SK-N-SH treated with all-trans-retinoic acid at 6 μM for 48 hours (cell line): ENCODE measurements around the gene VEPH1.

Experiments used
- ATAC-seq: fragments of 200-7000 bp; cut with Tn5 transposase; 3 replicates; pipeline ENCODE4 v1.9.1; 2020; ENCODE audit warnings: mild to moderate bottlenecking, moderate library complexity
- ARNTL ChIP-seq: fragments of 450-650 bp; formaldehyde crosslinking; IDR thresholded peaks from 2 replicates; pipeline ENCODE4 v1.5.0; 2020; ENCODE audit warnings: low read depth, mild to moderate bottlenecking, moderate library complexity, borderline replicate concordance
- BACH2 ChIP-seq: fragments of 250-450 bp; sonication (Bioruptor Pico); IDR thresholded peaks from 2 replicates; pipeline ENCODE4 v1.9.0; 2021; ENCODE audit warnings: mild to moderate bottlenecking, borderline replicate concordance
- CSDC2 ChIP-seq: fragments of 250-450 bp; sonication (Bioruptor Pico); IDR thresholded peaks from 2 replicates; pipeline ENCODE4 v1.5.0; 2020; ENCODE audit warnings: mild to moderate bottlenecking, moderate library complexity
- ESRRG ChIP-seq: fragments of 250-450 bp; sonication (Bioruptor Pico); IDR thresholded peaks from 2 replicates; pipeline ENCODE4 v1.6.1; 2021; ENCODE audit warnings: mild to moderate bottlenecking
- GLIS3 ChIP-seq: fragments of 250-450 bp; sonication (Bioruptor Pico); IDR thresholded peaks from 2 replicates; pipeline ENCODE4 v1.5.0; 2020; ENCODE audit warnings: mild to moderate bottlenecking, moderate library complexity
- ISL1 ChIP-seq: fragments of 250-450 bp; sonication (Bioruptor Pico); IDR thresholded peaks from 2 replicates; pipeline ENCODE4 v2.1.2; 2022; ENCODE audit warnings: mild to moderate bottlenecking, moderate library complexity
- OSR1 ChIP-seq: fragments of 250-450 bp; sonication (Bioruptor Pico); IDR thresholded peaks from 2 replicates; pipeline ENCODE4 v1.8.0; 2022; ENCODE audit warnings: moderate library complexity, mild to moderate bottlenecking, inconsistent platforms
- PPARA ChIP-seq: fragments of 250-450 bp; sonication (Bioruptor Pico); IDR thresholded peaks from 2 replicates; pipeline ENCODE4 v1.5.0; 2020; ENCODE audit warnings: mild to moderate bottlenecking, borderline replicate concordance
- RARB ChIP-seq: fragments of 250-450 bp; sonication (Bioruptor Pico); IDR thresholded peaks from 2 replicates; pipeline ENCODE4 v1.8.0; 2021; ENCODE audit warnings: mild to moderate bottlenecking, moderate library complexity
- TOX ChIP-seq: fragments of 250-450 bp; sonication (Bioruptor Pico); IDR thresholded peaks from 2 replicates; pipeline ENCODE4 v1.8.0; 2021; ENCODE audit warnings: mild to moderate bottlenecking, moderate library complexity, borderline replicate concordance
- ZC3H10 ChIP-seq: fragments of 250-450 bp; sonication (Bioruptor Pico); IDR thresholded peaks from 2 replicates; pipeline ENCODE4 v1.5.1; 2021; ENCODE audit warnings: mild to moderate bottlenecking, moderate library complexity
- ZFP3 ChIP-seq: fragments of 250-450 bp; sonication (Bioruptor Pico); IDR thresholded peaks from 2 replicates; pipeline ENCODE4 v1.5.0; 2020; ENCODE audit warnings: mild to moderate bottlenecking, moderate library complexity
- ZFP30 ChIP-seq: fragments of 450-650 bp; formaldehyde crosslinking; IDR thresholded peaks from 2 replicates; pipeline ENCODE4 v1.5.0; 2022; ENCODE audit warnings: mild to moderate bottlenecking, moderate library complexity
- ZNF70 ChIP-seq: fragments of 450-650 bp; formaldehyde crosslinking; IDR thresholded peaks from 2 replicates; pipeline ENCODE4 v1.5.0; 2020; ENCODE audit warnings: mild to moderate bottlenecking, moderate library complexity
- ZNF8 ChIP-seq: fragments of 450-650 bp; formaldehyde crosslinking; IDR thresholded peaks from 2 replicates; pipeline ENCODE4 v1.5.0; 2020; ENCODE audit warnings: mild to moderate bottlenecking, moderate library complexity
- TF ChIP-seq, protein P1 (sequence below): fragments of 250-450 bp; sonication (Bioruptor Pico); IDR thresholded peaks from 2 replicates; pipeline ENCODE4 v1.8.0; 2021; ENCODE audit warnings: low read depth, mild to moderate bottlenecking, moderate library complexity, borderline replicate concordance
- TF ChIP-seq, protein P2 (sequence below): fragments of 250-450 bp; sonication (Bioruptor Pico); IDR thresholded peaks from 2 replicates; pipeline ENCODE4 v1.5.1; 2020; ENCODE audit warnings: low read depth, mild to moderate bottlenecking, moderate library complexity
- TF ChIP-seq, protein P3 (sequence below): fragments of 250-450 bp; sonication (Bioruptor Pico); IDR thresholded peaks from 2 replicates; pipeline ENCODE4 v1.5.1; 2021; ENCODE audit warnings: mild to moderate bottlenecking, moderate library complexity
- TF ChIP-seq, protein P4 (sequence below): fragments of 250-450 bp; sonication (Bioruptor Pico); IDR thresholded peaks from 2 replicates; pipeline ENCODE4 v1.5.0; 2020; ENCODE audit warnings: mild to moderate bottlenecking, moderate library complexity
- TF ChIP-seq, protein P5 (sequence below): fragments of 250-450 bp; sonication (Bioruptor Pico); IDR thresholded peaks from 2 replicates; pipeline ENCODE4 v1.8.0; 2020; ENCODE audit warnings: mild to moderate bottlenecking, moderate library complexity, borderline replicate concordance

Gene VEPH1

DNA sequence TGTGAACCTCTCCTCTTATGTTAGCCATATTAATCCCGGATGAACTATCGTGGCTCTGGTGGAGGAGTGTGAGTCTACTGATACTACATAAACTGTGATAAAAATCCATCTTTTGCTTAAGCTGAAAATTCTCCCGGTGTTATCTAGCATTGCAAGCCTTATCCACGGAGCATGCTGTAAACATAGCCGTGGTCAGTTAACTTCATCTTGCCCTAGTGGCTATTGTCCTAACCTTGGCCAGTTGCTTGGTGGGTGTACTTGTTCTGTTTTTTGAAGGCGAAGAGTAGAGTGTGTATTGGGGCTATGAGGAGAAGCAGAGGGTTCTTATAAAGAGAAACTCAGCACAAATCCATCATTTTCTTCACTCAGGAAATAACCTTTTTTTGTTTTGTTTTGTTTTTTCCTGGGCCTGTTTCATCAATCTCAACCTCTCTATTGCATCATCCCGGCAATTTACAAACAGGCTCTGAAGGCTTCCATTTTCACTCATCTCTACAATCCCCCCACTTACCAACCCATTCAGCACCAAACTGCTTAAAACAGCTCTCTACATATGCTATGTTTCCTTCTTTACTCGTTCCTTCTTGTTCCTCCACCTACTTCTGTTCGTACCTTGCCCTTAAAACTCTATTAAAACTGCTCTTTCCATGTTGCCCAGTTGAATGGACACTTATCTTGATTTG, 202.1 kb downstream of the VEPH1 start:
- TF ChIP-seq ZC3H10 (CRISPR knock-in tag) (no peak), ESRRG (CRISPR knock-in tag) (no peak), ZNF8 (CRISPR knock-in tag) (no peak), ISL1 (CRISPR knock-in tag) (no peak), PPARA (no peak), ZNF70 (no peak), ARNTL (no peak)
- TF ChIP-seq, protein P1, sequence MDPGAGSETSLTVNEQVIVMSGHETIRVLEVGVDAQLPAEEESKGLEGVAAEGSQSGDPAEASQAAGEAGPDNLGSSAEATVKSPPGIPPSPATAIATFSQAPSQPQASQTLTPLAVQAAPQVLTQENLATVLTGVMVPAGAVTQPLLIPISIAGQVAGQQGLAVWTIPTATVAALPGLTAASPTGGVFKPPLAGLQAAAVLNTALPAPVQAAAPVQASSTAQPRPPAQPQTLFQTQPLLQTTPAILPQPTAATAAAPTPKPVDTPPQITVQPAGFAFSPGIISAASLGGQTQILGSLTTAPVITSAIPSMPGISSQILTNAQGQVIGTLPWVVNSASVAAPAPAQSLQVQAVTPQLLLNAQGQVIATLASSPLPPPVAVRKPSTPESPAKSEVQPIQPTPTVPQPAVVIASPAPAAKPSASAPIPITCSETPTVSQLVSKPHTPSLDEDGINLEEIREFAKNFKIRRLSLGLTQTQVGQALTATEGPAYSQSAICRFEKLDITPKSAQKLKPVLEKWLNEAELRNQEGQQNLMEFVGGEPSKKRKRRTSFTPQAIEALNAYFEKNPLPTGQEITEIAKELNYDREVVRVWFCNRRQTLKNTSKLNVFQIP (CRISPR knock-in tag) = no peak
- TF ChIP-seq, protein P2, sequence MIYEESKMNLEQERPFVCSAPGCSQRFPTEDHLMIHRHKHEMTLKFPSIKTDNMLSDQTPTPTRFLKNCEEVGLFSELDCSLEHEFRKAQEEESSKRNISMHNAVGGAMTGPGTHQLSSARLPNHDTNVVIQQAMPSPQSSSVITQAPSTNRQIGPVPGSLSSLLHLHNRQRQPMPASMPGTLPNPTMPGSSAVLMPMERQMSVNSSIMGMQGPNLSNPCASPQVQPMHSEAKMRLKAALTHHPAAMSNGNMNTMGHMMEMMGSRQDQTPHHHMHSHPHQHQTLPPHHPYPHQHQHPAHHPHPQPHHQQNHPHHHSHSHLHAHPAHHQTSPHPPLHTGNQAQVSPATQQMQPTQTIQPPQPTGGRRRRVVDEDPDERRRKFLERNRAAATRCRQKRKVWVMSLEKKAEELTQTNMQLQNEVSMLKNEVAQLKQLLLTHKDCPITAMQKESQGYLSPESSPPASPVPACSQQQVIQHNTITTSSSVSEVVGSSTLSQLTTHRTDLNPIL (CRISPR knock-in tag) = no peak
- TF ChIP-seq, protein P3, sequence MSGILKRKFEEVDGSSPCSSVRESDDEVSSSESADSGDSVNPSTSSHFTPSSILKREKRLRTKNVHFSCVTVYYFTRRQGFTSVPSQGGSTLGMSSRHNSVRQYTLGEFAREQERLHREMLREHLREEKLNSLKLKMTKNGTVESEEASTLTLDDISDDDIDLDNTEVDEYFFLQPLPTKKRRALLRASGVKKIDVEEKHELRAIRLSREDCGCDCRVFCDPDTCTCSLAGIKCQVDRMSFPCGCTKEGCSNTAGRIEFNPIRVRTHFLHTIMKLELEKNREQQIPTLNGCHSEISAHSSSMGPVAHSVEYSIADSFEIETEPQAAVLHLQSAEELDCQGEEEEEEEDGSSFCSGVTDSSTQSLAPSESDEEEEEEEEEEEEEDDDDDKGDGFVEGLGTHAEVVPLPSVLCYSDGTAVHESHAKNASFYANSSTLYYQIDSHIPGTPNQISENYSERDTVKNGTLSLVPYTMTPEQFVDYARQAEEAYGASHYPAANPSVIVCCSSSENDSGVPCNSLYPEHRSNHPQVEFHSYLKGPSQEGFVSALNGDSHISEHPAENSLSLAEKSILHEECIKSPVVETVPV (CRISPR knock-in tag) = no peak
- no peak for ATAC-seq

DNA sequence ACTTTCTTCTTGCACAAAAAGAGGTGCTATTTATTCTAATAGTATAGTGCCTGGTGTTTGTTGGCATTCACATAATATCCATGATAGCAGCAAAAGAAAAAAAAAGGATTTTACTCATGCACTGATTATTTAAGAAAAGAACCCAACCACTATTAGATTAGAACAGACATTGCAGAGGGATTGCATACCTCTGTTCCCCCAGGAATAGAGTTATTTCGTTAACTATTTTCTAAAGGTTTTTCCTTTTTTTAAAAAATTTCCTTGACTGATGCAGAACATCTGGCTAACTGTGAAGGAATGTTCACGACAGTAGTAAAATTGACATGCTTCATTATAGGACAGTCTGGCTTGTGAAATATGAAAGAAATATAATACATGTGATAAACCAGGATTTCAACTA, 203.1 kb downstream of the VEPH1 start:
- no peak for ATAC-seq
- TF ChIP-seq CSDC2 (CRISPR knock-in tag) (no peak), OSR1 (CRISPR knock-in tag) (no peak), TOX (CRISPR knock-in tag) (no peak), ESRRG (CRISPR knock-in tag) (no peak)

DNA sequence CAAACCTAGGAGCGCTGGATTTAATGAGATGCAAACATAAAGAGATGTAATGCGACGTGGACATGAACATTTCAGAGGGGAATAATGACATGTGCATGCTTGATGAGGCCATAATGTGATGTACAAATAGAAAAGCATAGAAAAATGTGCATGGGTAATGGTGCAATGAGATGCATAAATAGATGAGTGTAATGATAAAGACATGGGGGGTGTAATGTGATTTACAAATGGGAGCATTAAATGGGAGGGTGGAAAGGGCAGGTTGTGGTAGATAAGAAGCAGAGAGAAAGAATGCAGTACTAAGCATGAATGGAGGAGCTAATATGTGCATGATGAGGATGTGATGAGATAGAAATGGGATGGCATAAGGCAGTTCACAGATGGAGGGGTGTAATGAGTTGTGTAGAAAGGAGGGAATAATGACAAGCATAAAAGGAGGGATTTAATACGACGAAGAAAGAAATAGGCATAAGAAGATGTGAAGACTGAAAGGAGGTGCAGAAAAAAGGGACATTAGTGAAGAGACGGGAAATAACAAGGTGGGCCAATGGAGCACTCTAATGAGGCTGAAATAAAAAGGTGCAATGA, 205.8 kb downstream of the VEPH1 start:
- TF ChIP-seq BACH2 (CRISPR knock-in tag) (no peak), CSDC2 (CRISPR knock-in tag) (no peak), ZNF70 (no peak), GLIS3 (no peak), ARNTL (no peak), OSR1 (CRISPR knock-in tag) (no peak), ISL1 (CRISPR knock-in tag) (no peak), RARB (CRISPR knock-in tag) (no peak), ZFP30 (no peak), ZFP3 (CRISPR knock-in tag) (no peak), PPARA (no peak), ZNF8 (CRISPR knock-in tag) (no peak), ZC3H10 (CRISPR knock-in tag) (no peak)
- TF ChIP-seq, protein P4, sequence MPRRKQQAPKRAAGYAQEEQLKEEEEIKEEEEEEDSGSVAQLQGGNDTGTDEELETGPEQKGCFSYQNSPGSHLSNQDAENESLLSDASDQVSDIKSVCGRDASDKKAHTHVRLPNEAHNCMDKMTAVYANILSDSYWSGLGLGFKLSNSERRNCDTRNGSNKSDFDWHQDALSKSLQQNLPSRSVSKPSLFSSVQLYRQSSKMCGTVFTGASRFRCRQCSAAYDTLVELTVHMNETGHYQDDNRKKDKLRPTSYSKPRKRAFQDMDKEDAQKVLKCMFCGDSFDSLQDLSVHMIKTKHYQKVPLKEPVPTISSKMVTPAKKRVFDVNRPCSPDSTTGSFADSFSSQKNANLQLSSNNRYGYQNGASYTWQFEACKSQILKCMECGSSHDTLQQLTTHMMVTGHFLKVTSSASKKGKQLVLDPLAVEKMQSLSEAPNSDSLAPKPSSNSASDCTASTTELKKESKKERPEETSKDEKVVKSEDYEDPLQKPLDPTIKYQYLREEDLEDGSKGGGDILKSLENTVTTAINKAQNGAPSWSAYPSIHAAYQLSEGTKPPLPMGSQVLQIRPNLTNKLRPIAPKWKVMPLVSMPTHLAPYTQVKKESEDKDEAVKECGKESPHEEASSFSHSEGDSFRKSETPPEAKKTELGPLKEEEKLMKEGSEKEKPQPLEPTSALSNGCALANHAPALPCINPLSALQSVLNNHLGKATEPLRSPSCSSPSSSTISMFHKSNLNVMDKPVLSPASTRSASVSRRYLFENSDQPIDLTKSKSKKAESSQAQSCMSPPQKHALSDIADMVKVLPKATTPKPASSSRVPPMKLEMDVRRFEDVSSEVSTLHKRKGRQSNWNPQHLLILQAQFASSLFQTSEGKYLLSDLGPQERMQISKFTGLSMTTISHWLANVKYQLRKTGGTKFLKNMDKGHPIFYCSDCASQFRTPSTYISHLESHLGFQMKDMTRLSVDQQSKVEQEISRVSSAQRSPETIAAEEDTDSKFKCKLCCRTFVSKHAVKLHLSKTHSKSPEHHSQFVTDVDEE (CRISPR knock-in tag) = no peak
- TF ChIP-seq, protein P1 (CRISPR knock-in tag) = no peak
- TF ChIP-seq, protein P3 (CRISPR knock-in tag) = no peak
- TF ChIP-seq, protein P2 (CRISPR knock-in tag) = no peak
- TF ChIP-seq, protein P5, sequence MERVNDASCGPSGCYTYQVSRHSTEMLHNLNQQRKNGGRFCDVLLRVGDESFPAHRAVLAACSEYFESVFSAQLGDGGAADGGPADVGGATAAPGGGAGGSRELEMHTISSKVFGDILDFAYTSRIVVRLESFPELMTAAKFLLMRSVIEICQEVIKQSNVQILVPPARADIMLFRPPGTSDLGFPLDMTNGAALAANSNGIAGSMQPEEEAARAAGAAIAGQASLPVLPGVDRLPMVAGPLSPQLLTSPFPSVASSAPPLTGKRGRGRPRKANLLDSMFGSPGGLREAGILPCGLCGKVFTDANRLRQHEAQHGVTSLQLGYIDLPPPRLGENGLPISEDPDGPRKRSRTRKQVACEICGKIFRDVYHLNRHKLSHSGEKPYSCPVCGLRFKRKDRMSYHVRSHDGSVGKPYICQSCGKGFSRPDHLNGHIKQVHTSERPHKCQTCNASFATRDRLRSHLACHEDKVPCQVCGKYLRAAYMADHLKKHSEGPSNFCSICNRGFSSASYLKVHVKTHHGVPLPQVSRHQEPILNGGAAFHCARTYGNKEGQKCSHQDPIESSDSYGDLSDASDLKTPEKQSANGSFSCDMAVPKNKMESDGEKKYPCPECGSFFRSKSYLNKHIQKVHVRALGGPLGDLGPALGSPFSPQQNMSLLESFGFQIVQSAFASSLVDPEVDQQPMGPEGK (CRISPR knock-in tag) = no peak
- no peak for ATAC-seq
